Measurements from ENCODE around the gene BHLHE41.

BHLHE41 gene

DNA sequence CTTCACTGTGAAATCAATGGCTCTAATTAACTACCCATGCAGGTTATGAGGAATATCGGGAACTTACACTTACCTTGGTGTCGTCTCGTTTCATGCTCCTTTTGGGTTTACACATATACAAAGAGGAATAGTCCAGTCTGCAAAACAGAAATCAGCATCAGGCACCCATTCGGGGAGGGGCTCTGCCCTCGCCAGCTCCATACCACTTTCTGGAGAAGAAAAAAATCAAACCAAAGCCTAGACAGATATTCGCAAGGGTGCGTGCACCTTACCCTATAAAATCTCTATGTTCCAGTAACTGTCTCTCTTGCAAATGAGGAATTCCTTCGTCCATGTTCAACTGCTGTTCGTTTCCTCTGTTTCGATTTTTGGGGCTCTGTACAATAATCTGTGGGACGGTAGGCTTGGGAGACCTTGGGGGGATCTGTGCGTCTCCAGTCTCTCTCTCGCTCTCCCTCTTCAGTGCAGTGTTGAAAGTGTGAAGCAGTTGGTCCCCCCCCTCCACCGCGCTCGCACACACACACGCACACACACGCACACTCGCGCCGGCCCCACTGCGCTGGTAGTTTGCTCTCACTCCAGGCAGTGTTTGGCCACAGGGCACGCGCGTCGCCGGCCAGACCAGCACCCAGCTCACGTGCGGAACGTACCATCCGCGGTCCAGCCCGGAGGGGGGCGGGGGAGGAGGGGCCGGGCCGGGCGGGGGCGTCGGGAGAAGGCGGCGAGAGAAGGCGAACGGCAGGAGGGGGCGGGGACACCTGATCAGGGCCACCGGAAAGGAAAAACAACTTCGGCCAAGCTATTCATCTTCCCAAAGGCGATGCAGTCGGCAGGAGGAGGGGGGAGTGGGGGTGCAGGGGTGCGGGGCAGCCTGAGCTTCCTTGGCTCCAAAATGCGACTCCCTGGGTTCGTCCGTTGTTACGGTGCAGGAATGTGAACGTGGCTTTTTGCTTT is at the start of gene BHLHE41:
Gene BHLHE41, minus strand, starts transcription at position 592 of the 954 bp plus-strand sequence. Its CDS starts 258 bp downstream, at position 334.
- no peak for DNase-seq (ENCODE audit: low read depth, low spot score)

DNA sequence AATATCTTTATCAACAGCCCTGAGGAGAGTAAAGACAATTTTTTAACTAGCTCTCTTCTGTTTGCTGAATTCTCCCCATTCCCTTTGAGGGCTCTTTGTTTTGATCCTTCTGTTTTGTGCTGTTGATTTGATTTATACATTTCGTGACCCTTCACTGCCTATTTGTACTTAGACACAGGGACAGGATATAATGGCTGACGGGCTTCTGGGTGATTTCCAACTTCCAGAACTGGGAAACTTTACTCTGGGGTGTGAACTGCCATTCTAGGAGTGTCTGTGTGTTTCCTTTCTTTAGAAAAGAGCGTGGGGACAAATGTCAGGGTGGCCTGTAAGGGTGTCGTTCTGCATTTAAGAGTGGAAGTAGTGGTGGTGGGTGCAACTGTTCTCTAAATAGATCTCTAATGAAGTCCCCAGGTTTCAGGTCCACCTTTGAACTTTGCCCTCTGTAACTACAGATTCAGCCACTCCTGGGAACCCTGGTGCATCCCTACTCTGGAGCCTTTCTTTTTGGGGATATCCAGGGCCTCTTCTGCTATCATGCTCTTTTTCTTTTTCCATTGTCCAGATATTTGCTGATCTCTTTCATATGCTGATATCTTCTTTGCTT is 48.2 kb upstream of the BHLHE41 start:
- no peak for DNase-seq (ENCODE audit: low read depth, low spot score)

DNA sequence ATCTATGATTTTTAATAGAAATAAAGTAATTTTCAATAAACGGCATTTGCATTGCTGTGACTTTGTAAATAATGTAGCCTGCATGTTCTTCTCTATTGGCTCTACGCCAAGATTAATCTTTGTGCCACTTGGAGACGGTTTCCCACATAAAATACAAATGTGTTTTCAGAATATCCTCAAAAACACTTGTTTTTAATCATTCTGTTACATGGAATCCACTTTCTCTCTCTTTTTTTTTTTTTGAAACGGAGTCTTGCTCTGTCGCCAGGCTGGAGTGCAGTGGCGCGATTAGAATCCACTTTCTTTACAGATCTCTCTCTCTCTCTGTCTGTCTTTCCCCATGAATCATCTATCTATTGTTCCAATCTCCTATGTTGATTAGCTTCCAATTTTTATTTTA is 47.7 kb upstream of the BHLHE41 start:
- no peak for DNase-seq (ENCODE audit: low read depth, low spot score)

DNA sequence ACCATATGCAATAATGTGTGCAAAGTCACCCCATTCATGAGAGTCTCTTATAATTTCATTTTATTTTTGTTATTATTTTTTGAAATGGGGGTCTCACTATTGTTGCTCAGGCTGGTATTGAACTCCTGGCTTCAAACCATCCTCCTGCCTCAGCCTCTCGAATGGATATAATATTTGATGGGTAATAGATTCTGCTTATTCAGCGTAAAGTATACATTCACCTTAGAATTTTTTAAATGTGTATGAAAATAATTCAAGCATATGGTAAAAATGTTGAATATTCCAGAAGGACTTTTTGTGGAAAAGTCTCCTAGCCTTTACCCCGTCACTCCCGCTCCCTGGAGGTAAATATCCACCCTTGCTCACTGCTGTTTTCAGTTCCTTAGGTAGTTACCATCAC is 47.2 kb upstream of the BHLHE41 start:
- DNase-seq (ENCODE audit: low read depth, low spot score): no peak

DNA sequence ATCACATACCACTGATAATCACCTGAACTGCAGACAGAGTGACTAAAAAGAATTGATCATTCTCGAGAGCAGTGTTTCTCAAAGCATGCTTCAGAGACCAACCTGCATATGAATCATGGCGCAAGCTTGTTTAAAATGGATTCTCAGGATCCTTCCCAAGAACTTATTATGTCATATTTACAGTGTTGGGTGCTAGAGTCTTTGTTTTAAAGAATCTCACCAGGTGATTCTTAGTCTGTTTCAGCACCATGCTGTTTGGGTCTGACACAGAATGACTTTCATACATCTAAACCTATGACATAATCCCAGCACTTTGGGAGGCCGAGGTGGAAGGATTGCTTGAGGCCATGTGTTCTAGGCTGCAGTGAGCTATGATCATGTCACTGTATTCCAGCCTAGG is 39.3 kb upstream of the BHLHE41 start:
- no peak for DNase-seq (ENCODE audit: low read depth, low spot score)

DNA sequence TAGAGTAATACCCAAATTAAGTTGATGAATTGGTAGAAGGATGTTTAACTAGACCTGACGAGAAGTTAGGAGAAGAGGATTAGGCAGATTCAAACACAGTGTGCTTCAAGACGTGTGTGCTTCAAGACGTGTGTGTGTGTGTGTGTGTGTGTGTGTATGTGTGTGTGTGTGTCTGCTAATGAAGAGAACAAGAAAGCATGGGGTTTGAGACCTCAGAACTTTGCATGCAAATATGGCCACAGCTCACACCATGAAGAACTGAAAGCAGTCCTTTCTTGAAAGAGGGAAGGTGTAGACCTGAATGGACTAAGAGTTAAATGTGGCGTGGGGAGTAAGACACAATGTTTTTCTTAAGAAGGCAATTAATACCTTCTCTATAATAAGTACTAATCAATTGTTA is 38.1 kb upstream of the BHLHE41 start:
- DNase-seq (ENCODE audit: low read depth, low spot score): no peak

DNA sequence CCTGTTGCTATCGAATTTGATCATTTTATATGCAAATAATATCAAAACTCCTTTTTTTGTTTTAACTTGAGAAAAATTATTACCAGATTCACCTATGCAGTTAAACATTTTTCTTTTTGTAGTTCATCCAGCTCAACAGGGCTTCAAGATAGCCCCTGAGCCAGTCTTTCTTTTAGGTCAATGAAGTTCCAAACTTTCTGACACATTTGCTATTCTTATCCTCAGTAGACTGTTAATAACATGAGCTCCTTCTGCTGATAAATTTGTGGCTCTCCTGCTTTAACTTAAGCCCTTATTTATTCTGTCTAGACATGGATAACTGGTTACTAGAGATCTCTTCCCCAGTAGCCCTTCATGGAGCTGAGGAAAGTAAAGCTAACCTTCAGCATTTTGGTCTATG is 37.3 kb upstream of the BHLHE41 start:
- DNase-seq (ENCODE audit: low read depth, low spot score): no peak

DNA sequence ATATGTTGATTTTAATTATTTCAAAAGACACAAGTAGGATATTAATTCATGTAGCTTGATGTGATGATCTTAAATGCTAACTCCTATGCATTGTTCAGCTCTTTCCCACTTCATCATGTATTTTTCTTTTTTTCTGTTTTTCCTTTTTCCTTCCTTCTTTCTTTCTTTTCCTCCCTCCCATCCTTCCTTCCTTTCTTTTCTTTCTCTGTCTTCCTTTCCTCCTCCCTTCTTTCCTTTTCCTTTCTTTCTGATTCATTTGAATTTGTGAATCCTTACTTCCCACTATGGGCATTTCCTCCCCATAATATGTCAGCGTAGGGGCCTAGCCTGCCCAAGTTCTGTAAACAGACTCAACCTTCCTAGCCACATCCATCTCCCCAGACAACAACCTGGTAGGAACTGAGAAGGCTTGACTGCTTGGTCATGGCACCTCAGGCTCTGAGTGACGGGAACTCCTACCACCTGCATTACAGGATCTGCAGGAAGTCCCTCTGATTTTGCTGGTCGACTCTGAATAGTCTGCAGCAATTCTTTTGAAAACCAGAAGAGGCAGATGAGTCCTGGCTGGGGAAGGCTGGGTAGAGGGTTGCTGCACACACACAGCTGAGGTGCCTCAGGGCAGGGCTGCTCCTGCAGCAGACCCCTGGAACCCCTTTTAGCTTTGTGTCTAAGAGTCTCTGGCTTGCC is 33.4 kb upstream of the BHLHE41 start:
- no peak for DNase-seq (ENCODE audit: low read depth, low spot score)

DNA sequence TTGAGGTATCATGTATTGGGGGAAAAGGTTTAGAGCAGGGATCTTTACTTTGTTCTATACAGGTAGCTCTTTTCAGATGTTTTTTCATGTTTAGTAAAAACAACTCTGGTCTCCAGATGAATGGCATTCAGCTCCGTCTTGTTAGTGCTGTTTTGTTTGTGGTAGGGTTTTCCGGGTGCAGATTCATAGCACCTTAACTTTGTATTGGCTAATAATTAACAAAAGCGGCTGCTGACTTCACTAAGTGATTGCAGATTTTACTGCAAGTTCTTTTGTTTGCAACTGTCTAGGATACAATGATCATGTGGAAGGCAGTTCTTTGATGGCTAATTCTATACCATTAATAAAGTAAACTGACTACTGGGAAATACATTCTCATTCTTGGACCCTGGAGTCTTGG is 32.2 kb upstream of the BHLHE41 start:
- DNase-seq (ENCODE audit: low read depth, low spot score): no peak

DNA sequence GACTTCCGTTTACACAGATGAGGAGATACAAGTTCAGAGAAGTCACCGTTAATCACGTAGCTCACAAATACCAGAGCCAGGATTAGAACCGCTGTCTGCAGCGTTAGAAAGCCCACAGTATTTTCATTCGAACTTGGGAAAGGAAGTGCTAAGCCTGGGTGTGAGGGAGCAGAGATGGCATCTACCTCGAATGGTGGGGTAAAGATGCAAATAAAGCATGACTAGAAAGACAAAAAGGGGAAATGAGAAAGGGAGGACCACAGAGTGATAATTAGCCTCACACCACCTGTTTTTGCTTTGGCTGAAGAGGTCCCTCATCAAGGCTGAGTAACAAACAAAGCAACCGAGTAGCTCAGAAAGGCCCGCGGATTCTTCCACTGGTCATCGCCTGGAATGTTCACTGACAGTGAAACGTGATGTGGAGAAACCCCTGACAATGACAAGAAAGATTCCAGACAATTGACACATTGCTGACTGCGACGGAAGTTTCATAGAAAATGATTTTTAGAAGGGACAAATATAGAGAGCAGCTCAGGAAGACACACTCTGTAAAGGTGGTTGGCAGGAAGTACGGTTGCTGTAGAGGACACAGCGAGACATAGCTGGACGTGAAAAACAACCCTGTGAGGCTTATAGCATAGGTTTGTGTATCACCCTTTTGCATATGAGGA is 31.5 kb upstream of the BHLHE41 start:
- no peak for DNase-seq (ENCODE audit: low read depth, low spot score)

DNA sequence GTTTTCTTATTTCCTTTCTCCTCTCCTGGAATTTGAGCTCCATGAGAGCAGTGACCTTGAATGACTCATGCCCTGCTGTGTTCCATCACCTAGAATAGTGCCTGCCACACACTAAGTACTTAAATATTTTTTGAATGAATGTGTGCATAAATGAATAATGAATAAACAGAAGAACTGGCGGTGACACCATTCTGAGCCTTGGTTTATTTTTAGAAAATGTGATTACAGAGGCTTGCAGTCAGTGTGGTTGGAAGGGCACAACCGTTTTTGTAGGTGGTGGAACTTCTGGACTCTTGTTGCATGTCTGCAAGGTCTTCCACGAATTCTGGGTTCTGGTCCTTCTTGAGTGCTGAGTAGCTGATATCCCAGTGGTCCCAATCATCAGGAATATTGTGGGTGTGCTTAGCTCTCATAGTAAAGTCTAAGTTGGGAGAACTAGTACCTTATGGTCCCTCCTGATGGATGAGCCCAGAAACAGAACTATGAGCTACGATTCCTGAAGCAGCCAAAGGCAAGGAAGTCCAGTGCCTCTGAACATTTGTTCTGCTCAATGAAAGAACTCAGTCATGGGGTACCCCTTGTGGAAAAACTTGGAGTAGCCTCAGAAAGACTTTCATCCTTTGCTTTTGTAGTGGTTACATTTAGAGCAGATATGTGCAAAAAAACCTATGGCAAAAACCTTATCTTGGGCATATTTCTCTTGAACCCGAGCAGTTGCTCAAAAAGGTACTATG is 28.8 kb upstream of the BHLHE41 start:
- no peak for DNase-seq (ENCODE audit: low read depth, low spot score)

DNA sequence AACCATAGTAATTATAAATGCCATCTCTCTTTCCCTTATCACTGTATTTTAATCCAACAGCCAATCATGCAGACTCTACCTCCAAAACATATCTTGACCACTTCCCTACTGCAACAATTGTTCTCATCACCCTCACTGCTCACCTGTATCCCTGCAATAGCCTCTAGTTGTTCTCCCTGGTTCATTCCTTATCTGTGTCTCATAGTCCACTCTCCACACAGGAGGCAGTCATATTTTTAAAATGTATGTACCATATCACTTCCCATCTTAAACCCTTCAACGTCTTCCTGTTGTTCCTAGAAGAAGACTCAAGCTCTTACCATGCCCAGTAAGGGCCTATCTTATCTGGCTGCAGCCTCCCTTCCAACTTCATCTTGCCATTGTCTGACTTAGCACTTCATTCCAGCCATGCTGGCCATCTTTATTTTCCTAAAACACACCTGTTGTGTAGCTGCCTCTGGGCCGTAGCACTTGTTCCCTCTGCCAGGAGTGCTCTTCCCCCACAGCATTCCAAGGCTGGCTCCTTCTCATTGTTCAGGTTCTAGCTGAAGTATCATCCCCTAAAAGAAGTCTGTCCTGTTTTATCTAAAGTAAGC is 27.8 kb upstream of the BHLHE41 start:
- DNase-seq (ENCODE audit: low read depth, low spot score): no peak

DNA sequence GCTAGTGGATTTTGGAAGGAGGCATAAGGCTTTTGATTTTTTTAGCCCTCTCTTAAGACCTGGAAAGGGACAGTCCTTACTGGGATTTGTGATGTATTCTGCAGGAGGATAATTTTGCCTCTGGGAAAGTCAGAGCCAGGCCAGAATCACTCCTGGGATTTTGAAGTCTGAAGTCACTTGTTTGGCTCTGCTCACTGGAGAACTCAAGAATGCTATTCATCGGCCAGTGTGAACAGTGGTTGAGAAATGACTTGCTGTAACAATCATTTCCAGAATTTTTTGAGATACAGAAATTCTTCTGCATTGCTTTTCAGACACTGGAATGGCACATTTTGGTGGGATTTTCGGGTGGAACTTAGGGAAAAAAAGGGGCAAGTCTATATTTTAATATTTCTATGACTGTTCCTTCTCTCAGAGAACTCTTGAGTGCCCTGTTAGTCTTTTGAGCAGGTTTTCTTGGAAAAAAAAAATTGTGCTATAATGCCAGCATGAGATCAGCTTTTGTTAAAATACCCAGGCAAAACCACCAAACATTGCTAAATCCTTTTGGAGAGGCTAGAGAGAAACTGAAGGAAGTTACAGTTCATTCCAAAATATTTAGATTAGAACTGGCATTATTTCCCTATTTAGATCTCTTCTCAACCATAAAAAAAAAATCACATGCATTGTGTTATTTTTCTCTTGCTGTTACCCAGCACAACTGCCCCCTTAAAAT is 26.1 kb upstream of the BHLHE41 start:
- DNase-seq (ENCODE audit: low read depth, low spot score): no peak

DNA sequence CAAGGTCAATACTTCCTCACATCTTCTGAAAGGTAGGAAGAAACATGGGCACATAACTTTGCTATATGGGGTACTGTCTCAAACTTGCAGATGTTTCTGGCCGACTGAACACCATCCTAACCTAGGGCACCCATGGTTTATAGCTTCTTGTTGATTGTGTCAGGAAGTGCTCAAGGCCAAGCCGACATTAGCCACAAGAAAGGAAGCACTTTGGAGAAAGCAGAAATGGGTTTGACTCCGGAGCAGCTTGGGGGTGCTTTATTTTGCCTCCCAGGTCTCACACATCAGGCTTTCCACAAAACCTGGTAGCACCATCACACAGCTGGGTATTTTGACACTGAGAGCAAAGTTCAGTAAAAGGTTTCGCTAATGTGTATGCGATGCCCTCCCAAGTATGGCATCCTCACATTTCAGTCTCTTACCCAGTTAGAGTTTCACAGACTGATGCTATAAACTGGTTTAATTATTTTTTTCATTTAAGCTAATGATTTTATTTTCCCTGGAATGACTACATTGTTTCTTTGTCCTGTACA is 25.2 kb upstream of the BHLHE41 start:
- DNase-seq (ENCODE audit: low read depth, low spot score): no peak

DNA sequence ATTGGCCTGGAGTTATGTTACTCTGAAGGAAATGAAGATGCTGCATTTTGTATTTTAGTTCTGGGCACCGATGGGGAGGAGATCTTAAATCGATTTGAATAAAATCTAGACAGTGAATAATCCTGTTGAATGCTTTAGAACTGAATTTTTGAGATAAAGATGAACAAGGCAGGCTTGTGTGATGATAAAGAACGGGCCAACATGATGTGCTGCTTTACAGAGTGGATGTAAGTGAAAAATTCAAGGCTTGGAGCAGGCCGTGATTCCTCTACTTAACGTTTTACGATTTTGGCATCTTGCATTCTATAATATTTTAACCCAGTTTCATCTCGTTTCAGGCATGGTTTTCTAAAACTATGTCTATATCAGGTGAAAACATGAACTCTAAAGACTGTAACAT is 23.5 kb upstream of the BHLHE41 start:
- no peak for DNase-seq (ENCODE audit: low read depth, low spot score)

DNA sequence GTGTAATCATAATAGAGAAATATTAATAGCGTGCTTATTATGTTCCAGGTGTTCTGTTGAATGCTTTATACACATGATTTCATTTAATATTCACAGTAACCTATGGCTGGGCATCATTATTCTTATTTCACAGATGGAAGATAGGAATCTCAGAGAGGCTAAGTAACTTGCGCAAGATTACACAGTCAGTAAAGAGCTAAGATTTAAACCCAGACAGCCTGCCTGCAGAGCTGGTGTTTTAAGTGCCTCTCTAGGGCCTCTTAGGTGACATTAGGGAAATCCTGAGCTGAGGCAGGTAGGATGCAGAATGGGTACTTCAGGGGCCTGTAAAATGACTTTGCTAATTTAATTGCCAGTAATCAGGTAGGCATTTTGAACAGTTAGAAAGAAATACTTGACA is 18.5 kb upstream of the BHLHE41 start:
- DNase-seq (ENCODE audit: low read depth, low spot score): no peak

DNA sequence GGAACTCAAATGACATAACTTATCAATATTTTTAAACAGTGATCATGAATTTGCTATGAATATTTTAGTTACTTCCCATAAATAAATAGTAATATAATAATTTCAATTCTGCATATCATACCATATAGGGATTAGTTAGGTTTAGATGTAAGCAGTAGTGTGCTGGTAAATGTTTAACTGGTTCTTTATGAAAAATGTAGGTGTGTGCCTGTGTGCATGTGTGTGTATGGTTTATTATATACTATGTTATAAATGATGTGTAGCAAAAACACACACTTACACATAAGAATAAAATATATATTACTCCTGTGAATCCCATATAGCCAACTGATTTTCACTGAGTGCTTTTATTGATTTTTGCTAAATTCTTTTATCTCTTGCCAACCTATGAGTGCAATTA is 14.0 kb upstream of the BHLHE41 start:
- DNase-seq (ENCODE audit: low read depth, low spot score): no peak

DNA sequence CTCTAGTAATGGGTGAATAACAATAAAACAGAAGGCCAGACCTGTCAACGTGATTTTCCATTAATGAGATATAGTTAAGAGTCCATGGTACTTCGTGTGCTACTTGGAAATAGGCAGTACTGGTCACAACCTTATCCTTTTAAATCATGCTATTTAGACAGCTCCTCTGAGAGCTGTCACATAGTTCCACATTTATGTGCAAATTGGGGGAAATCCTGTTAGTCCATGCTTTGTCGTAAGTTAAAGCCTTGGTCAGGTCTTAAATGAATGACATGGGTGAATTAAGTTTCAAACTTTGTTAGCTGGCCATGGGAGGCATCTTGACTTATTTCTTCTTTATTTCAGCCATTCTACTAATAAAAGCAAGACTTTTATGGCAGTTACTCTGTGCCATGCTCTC is 11.9 kb upstream of the BHLHE41 start:
- no peak for DNase-seq (ENCODE audit: low read depth, low spot score)

DNA sequence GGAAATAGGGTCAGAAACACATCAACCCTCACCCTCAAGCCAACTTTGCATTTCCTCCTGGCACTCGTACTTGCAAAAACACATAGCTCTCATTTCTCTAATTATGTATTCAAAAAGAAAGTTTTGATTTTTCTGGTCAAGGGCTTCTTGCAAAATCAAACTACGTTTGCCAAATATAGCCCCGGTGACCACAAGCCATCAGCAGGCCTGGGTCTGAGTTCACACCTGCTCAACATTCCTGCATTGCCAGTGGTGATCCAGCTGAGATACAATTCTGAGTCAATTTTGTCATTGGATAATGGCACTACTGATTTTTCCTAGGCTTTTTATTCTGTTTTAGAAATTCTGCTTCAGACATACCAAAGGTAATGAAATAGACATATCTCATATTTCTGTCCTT is 10.7 kb upstream of the BHLHE41 start:
- DNase-seq (ENCODE audit: low read depth, low spot score): no peak

DNA sequence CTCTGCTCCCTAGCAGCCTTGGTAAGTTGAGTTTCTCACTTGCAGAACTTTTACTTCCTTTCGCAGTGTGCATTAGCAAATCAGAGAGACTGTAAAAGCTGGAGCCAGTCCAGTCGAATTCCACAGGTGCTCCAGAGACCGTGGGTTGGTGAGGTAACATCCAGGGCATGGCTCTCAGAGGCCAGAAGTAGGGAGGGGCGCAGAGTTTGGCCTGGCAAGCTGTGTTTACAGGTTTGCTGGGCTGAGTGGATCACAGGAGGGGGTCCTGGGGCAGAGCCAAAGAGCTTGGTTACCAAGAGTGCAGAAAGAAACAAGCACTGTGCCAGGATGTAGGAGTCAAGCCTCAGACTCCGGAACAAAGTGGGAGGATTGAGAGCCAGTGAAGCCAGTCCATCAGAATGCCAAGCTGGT is 10.2 kb upstream of the BHLHE41 start:
- DNase-seq (ENCODE audit: low read depth, low spot score): no peak
